ENCODE results near the gene TAGLN.
A peak's percentile ranks its signal among the peaks of the same experiment; 100 is the strongest.

TAGLN gene

GRCh38 chr11:117232911-117233409 is 33.8 kb downstream of the TAGLN start:
- Histone ChIP-seq H3K4me2 (ENCODE audit: low read depth, low read length, poor library complexity, severe bottlenecking) (peak overlapping the region; percentile 96), H3K36me3 (ENCODE audit: insufficient read depth, low read length) (peaks cover 8% of the 10 kb centered on the region; the same call in 1 of the 2 replicates), H3K9me3 (ENCODE audit: insufficient read depth, low read depth, low read length) (no peaks in the 10 kb centered on the region), H3K4me1 (ENCODE audit: insufficient read depth, low read length, poor library complexity, severe bottlenecking) (peaks cover 29% of the 10 kb centered on the region), H4K20me1 (ENCODE audit: insufficient read depth, low read length, poor library complexity, severe bottlenecking) (no peaks in the 10 kb centered on the region), H2AFZ (ENCODE audit: low read length) (peak overlapping the region; percentile 85; the same call in 1 of the 2 replicates), H3K27me3 (ENCODE audit: insufficient read depth, low read length, poor library complexity, severe bottlenecking) (no peaks in the 10 kb centered on the region), H3K4me3 (ENCODE audit: low read length, poor library complexity, severe bottlenecking) (peak overlapping the region; percentile 97), H3K9ac (ENCODE audit: low read depth, low read length, poor library complexity, severe bottlenecking) (peak overlapping the region; percentile 92), H3K79me2 (ENCODE audit: insufficient read depth, low read length) (peaks cover 42% of the 10 kb centered on the region), H3F3A (ENCODE audit: low read depth) (no peaks in the 10 kb centered on the region), H3K9me2 (replicated peaks; ENCODE audit: low read depth, low read length) (no peaks in the 10 kb centered on the region)
- no peak for TF ChIP-seq EZH2phosphoT487 (IDR thresholded peaks at IDR 0.05; ENCODE audit: borderline replicate concordance)
- TF ChIP-seq CTCF (conservative IDR thresholded peaks at IDR 0.05; ENCODE audit: low read length) = no peak

- Histone ChIP-seq H3K4me2 (ENCODE audit: low read depth, low read length, poor library complexity, severe bottlenecking) (no peak overlapping the region), H4K20me1 (ENCODE audit: insufficient read depth, low read length, poor library complexity, severe bottlenecking) (no peaks in the 10 kb centered on the region), H3K9ac (ENCODE audit: low read depth, low read length, poor library complexity, severe bottlenecking) (no peak overlapping the region), H3K9me3 (ENCODE audit: insufficient read depth, low read depth, low read length) (no peaks in the 10 kb centered on the region), H3K79me2 (ENCODE audit: insufficient read depth, low read length) (peaks cover 7% of the 10 kb centered on the region), H3K4me3 (ENCODE audit: low read length, poor library complexity, severe bottlenecking) (no peak overlapping the region), H3K4me1 (ENCODE audit: insufficient read depth, low read length, poor library complexity, severe bottlenecking) (peaks cover 9% of the 10 kb centered on the region), H3K36me3 (ENCODE audit: insufficient read depth, low read length) (peaks cover 4% of the 10 kb centered on the region; the same call in 1 of the 2 replicates), H3K9me2 (replicated peaks; ENCODE audit: low read depth, low read length) (no peaks in the 10 kb centered on the region), H2AFZ (ENCODE audit: low read length) (no peak overlapping the region), H3K27me3 (ENCODE audit: insufficient read depth, low read length, poor library complexity, severe bottlenecking) (no peaks in the 10 kb centered on the region), H3F3A (ENCODE audit: low read depth) (no peaks in the 10 kb centered on the region)
- no peak for TF ChIP-seq EZH2phosphoT487 (IDR thresholded peaks at IDR 0.05; ENCODE audit: borderline replicate concordance)
- TF ChIP-seq CTCF (conservative IDR thresholded peaks at IDR 0.05; ENCODE audit: low read length) = no peak
These were observed 39.1 kb downstream of the TAGLN start for GRCh38 chr11:117238221-117238620.

GRCh38 chr11:117239295-117239694 is 40.1 kb downstream of the TAGLN start:
- Histone ChIP-seq H3F3A (ENCODE audit: low read depth) (no peaks in the 10 kb centered on the region), H4K20me1 (ENCODE audit: insufficient read depth, low read length, poor library complexity, severe bottlenecking) (no peaks in the 10 kb centered on the region), H3K79me2 (ENCODE audit: insufficient read depth, low read length) (no peaks in the 10 kb centered on the region), H3K36me3 (ENCODE audit: insufficient read depth, low read length) (peaks cover 4% of the 10 kb centered on the region; the same call in 1 of the 2 replicates), H3K9me2 (replicated peaks; ENCODE audit: low read depth, low read length) (no peaks in the 10 kb centered on the region), H3K9ac (ENCODE audit: low read depth, low read length, poor library complexity, severe bottlenecking) (no peak overlapping the region), H3K4me3 (ENCODE audit: low read length, poor library complexity, severe bottlenecking) (no peak overlapping the region), H2AFZ (ENCODE audit: low read length) (no peak overlapping the region), H3K4me1 (ENCODE audit: insufficient read depth, low read length, poor library complexity, severe bottlenecking) (peaks cover 1% of the 10 kb centered on the region), H3K9me3 (ENCODE audit: insufficient read depth, low read depth, low read length) (no peaks in the 10 kb centered on the region), H3K4me2 (ENCODE audit: low read depth, low read length, poor library complexity, severe bottlenecking) (no peak overlapping the region), H3K27me3 (ENCODE audit: insufficient read depth, low read length, poor library complexity, severe bottlenecking) (no peaks in the 10 kb centered on the region)
- TF ChIP-seq EZH2phosphoT487 (IDR thresholded peaks at IDR 0.05; ENCODE audit: borderline replicate concordance) = no peak
- 0 out of 2 replicates have a peak, but pooled peaks have one; percentile 18 for TF ChIP-seq CTCF (conservative IDR thresholded peaks at IDR 0.05; ENCODE audit: low read length)
